Activated B cell treated with CpG ODN at 0.5 μM for 24 hours (primary cell): ENCODE measurements around the gene NUDT19. TPM values are rescaled to one million over a fixed set of nuclear protein-coding genes. Genes with fewer than 3 reads are reported as not detected.
"Not testable (repeated sequence)": the region's sequence is repeated elsewhere in the genome, so short reads cannot be mapped to it uniquely, and the experiment has no call there.

Experiments used
- ATAC-seq: fragments of 200-7000 bp; cut with Tn5 transposase; one replicate; pipeline ENCODE4 v1.10.0; 2021; ENCODE audit warnings: low read depth, mild to moderate bottlenecking, moderate library complexity
- CTCF ChIA-PET: fragments of 350-600 bp; sonication (Branson Sonifier 250); formaldehyde crosslinking; loops from one replicate; lab custom pipeline; 2021; ENCODE audit warnings: antibody characterized with exemption; lab: Charles Lee
- POLR2A ChIA-PET: fragments of 350-600 bp; sonication (Branson Sonifier 250); formaldehyde crosslinking; loops from one replicate; lab custom pipeline; 2021; ENCODE audit warnings: antibody characterized with exemption; lab: Charles Lee
- DNase-seq: peaks from one replicate; pipeline ENCODE4 v3.0.0; 2022
- H3K27ac Mint-ChIP-seq: one replicate; pipeline ENCODE4 v1.8.0; 2020; ENCODE audit warnings: mixed read lengths
- H3K27me3 Mint-ChIP-seq: one replicate; pipeline ENCODE4 v1.8.0; 2021; ENCODE audit warnings: mixed read lengths
- H3K36me3 Mint-ChIP-seq: one replicate; pipeline ENCODE4 v1.8.0; 2021; ENCODE audit warnings: low read depth, mixed read lengths
- H3K4me1 Mint-ChIP-seq: one replicate; pipeline ENCODE4 v1.8.0; 2021; ENCODE audit warnings: mixed read lengths
- H3K4me3 Mint-ChIP-seq: one replicate; pipeline ENCODE4 v1.8.0; 2020; ENCODE audit warnings: mild to moderate bottlenecking, mixed read lengths
- H3K9me3 Mint-ChIP-seq: one replicate; pipeline ENCODE4 v1.8.0; 2020; ENCODE audit warnings: mixed read lengths
- CTCF ChIP-seq: fragments of 200-600 bp; IDR thresholded peaks from one replicate; pipeline ENCODE4 v1.8.0; 2022; ENCODE audit warnings: antibody characterized with exemption, mild to moderate bottlenecking
- intact Hi-C: fragments of 100-400 bp; cut with micrococcal nuclease; formaldehyde crosslinking; loops from one replicate; pipeline ENCODE4 v1.15.1; 2024
- total RNA-seq: library from RNA; stranded (reverse); gene quantifications from 2 replicates; pipeline ENCODE4 v1.2.3, GENCODE V29; 2022

Gene NUDT19
- total RNA-seq, 1 donor from 2014 or later = 9.0 TPM

GRCh38 chr19:32687681-32688080 lies 3.9 kb upstream of the NUDT19 start:
- H3K27ac Mint-ChIP-seq = no peak overlapping the region
- ATAC-seq = no peak
- ChIA-PET POLR2A (no interaction called here), CTCF (no interaction called here)
- no peak overlapping the region for H3K4me3 Mint-ChIP-seq
- TF ChIP-seq CTCF = no peak
- DNase-seq = no peak
- no peaks in the 10 kb centered on the region for H3K27me3 Mint-ChIP-seq
- peaks cover 9% of the 10 kb centered on the region for H3K4me1 Mint-ChIP-seq
- intact Hi-C loops = no loop called here
- no peaks in the 10 kb centered on the region for H3K9me3 Mint-ChIP-seq
- H3K36me3 Mint-ChIP-seq = no peaks in the 10 kb centered on the region

GRCh38 chr19:32688311-32688710 lies 3.3 kb upstream of the NUDT19 start:
- no peak overlapping the region for H3K27ac Mint-ChIP-seq
- intact Hi-C loops = no loop called here
- H3K9me3 Mint-ChIP-seq = no peaks in the 10 kb centered on the region
- no peaks in the 10 kb centered on the region for H3K27me3 Mint-ChIP-seq
- H3K4me3 Mint-ChIP-seq = no peak overlapping the region
- TF ChIP-seq CTCF = no peak
- ChIA-PET POLR2A (no interaction called here), CTCF (no interaction called here)
- DNase-seq (no peak), ATAC-seq (no peak)
- peaks cover 1% of the 10 kb centered on the region for H3K36me3 Mint-ChIP-seq
- peaks cover 15% of the 10 kb centered on the region for H3K4me1 Mint-ChIP-seq

GRCh38 chr19:32691952-32692726 lies 518 bp downstream of the NUDT19 start:
- Mint-ChIP-seq H3K4me3 (peak overlapping the region; percentile 85), H3K36me3 (peaks cover 2% of the 10 kb centered on the region), H3K4me1 (peaks cover 42% of the 10 kb centered on the region), H3K9me3 (no peaks in the 10 kb centered on the region), H3K27ac (peak overlapping the region; percentile 66), H3K27me3 (no peaks in the 10 kb centered on the region)
- ChIA-PET CTCF (no interaction called here), POLR2A (interaction anchor here (0.8 to 1.4 kb wide), 7 partner anchors 14 to 389 kb away, joined by 3 to 28 read pairs (median 4); partner anchors contain the start of genes ANKRD27, DPY19L3, GPATCH1 and RGS9BP)
- intact Hi-C loops = loop anchor here (1.0 to 5.0 kb wide), 4 partner anchors 17 to 345 kb away; partner anchors contain the start of genes ANKRD27, CEP89, FAAP24 and PDCD5
- no peak for TF ChIP-seq CTCF
- ATAC-seq (peak; percentile 62), DNase-seq (no peak)

- ATAC-seq = no peak
These were observed 1.1 kb downstream of the NUDT19 start for GRCh38 chr19:32692727-32693061.

GRCh38 chr19:32693151-32694108 lies 1.8 kb downstream of the NUDT19 start:
- H3K27me3 Mint-ChIP-seq, CTCF ChIA-PET, H3K9me3 Mint-ChIP-seq, ATAC-seq, DNase-seq: not testable (repeated sequence)
- H3K27ac Mint-ChIP-seq = peak overlapping the region; percentile 70
- peak overlapping the region; percentile 85 for H3K4me3 Mint-ChIP-seq
- peaks cover 44% of the 10 kb centered on the region for H3K4me1 Mint-ChIP-seq
- peaks cover 12% of the 10 kb centered on the region for H3K36me3 Mint-ChIP-seq
- intact Hi-C loops = loop anchor here (5.0 kb wide), 2 partner anchors 279 to 346 kb away; partner anchors contain the start of genes CEP89, FAAP24 and ZNF507
- POLR2A ChIA-PET = interaction anchor here (0.6 to 0.7 kb wide), 2 partner anchors 113 to 278 kb away, joined by 3 read pairs; partner anchors contain the start of gene PDCD5

More at GRCh38 chr19:32692727-32693061, 1.1 kb downstream of the NUDT19 start:
- H3K27ac Mint-ChIP-seq = peak overlapping the region; percentile 70
- peak overlapping the region; percentile 85 for H3K4me3 Mint-ChIP-seq
- no peaks in the 10 kb centered on the region for H3K27me3 Mint-ChIP-seq
- intact Hi-C loops = loop anchor here (5.0 kb wide), 2 partner anchors 280 to 345 kb away; partner anchors contain the start of genes CEP89, FAAP24 and ZNF507
- POLR2A ChIA-PET = no interaction called here
- H3K4me1 Mint-ChIP-seq = peaks cover 42% of the 10 kb centered on the region
- no peak for TF ChIP-seq CTCF
- no peaks in the 10 kb centered on the region for H3K9me3 Mint-ChIP-seq
- no peak for DNase-seq
- H3K36me3 Mint-ChIP-seq = peaks cover 6% of the 10 kb centered on the region
- CTCF ChIA-PET = no interaction called here

- intact Hi-C loops = loop anchor here (5.0 kb wide), 2 partner anchors 278 to 347 kb away; partner anchors contain the start of genes CEP89, FAAP24 and ZNF507
- ATAC-seq, H3K27ac Mint-ChIP-seq, DNase-seq, H3K9me3 Mint-ChIP-seq, H3K27me3 Mint-ChIP-seq, CTCF ChIA-PET: not testable (repeated sequence)
- Mint-ChIP-seq H3K4me3 (peak overlapping the region; percentile 19), H3K4me1 (peaks cover 44% of the 10 kb centered on the region), H3K36me3 (peaks cover 21% of the 10 kb centered on the region)
- POLR2A ChIA-PET = interaction anchor here (0.6 kb wide), 1 partner anchor 277 kb away, joined by 3 read pairs; no protein-coding TSS in a partner anchor
These were observed 2.7 kb downstream of the NUDT19 start for GRCh38 chr19:32694316-32694715.

GRCh38 chr19:32694851-32695250 lies 3.2 kb downstream of the NUDT19 start:
- ATAC-seq, DNase-seq, POLR2A ChIA-PET, H3K27me3 Mint-ChIP-seq, H3K9me3 Mint-ChIP-seq, CTCF ChIA-PET, H3K27ac Mint-ChIP-seq: not testable (repeated sequence)
- intact Hi-C loops = loop anchor here (5.0 kb wide), 2 partner anchors 277 to 348 kb away; partner anchors contain the start of genes CEP89, FAAP24 and ZNF507
- Mint-ChIP-seq H3K4me1 (peaks cover 44% of the 10 kb centered on the region), H3K4me3 (peak overlapping the region; percentile 19), H3K36me3 (peaks cover 27% of the 10 kb centered on the region)
